Stimulated activated CD4-positive, alpha-beta T cell treated with anti-CD3 and anti-CD28 coated beads, Interleukin-12 subunit alpha, Interleukin-12 subunit beta, amount 100 ng/mL, for 4 hours (primary cell): ENCODE measurements around the gene LY6G6D.

Experiments used
- DNase-seq: peaks from one replicate; pipeline ENCODE4 v3.0.0-alpha.2; 2020

The LY6G6D gene, protein sequence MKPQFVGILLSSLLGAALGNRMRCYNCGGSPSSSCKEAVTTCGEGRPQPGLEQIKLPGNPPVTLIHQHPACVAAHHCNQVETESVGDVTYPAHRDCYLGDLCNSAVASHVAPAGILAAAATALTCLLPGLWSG

DNA sequence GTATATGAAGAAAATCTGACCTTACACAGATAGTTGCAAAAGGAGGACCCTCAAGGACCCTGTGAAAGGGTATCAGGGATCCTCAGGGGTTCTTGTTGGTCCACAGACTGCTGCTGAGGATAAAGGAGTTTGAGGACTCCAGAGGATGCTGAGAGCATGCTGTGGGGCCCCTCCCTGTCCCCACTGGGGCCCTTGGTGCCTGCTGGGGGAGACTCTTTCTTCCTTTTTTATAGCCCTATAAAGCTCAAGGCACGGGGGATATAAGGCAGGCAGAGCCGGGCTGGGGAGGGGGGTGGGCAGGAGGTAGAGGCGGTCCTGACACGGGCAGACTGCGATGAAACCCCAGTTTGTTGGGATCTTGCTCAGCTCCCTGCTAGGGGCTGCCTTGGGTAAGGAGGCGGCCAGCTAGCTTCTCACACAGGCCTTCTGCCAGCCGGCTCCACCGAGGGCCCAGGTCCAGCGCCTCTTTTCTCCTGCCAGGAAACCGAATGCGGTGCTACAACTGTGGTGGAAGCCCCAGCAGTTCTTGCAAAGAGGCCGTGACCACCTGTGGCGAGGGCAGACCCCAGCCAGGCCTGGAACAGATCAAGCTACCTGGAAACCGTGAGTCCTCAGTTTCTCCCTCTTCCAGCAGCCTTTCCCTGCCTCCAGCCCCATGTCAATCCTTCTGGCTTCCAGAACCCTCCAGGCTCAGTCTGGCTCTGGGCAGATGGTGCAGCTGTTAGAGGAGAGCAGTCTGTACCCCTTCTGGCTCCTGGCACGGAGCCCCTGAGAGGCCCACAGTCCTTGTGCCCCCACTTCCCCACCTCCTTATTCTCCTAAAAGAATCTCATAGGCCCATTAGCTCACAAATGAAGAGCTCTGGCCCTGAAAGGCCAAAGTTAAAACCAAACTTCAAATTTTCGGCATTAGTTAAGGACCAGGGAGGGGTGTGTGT, at the start of gene LY6G6D:
LY6G6D (plus strand) TSS at position 327 of the 937 bp plus-strand sequence; CDS start at position 335, 8 bp downstream.
- no peak for DNase-seq

DNA sequence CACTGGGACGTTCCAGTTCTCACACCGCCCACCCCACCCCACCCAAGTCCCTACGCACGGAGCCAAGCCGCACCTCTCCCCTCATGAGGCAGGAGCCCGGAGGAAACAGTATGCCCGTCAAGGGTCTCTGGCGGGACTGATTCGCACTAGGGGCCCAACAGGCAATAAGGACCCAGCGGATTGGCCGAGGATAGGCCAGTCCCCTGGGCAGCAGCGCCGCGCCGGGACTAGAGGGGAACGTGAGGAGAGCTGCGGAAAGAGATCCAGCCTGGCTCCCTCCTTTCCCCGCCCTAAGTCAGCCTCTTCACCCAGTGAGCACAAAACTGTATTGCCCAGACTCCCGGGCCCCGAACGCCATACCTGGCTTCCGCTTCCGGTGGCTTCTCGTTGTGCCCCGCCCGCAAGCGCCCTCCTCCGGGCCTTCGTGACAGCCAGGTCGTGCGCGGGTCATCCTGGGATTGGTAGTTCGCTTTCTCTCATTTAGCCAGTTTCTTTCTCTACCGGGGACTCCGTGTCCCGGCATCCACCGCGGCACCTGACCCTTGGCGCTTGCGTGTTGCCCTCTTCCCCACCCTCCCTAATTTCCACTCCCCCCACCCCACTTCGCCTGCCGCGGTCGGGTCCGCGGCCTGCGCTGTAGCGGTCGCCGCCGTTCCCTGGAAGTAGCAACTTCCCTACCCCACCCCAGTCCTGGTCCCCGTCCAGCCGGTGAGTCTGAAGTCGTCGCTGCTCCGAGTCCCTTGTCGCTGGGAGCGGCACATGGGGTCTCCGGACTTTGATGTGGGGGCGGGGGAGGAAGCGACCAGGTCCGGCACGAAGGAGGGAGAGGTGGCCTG, 49.4 kb upstream of the LY6G6D start, which contains the start of gene CSNK2B:
CSNK2B (plus strand) TSS at position 580 of the 836 bp plus-strand sequence. CDS start 752 bp downstream, outside the sequence.
- peak; percentile 95 for DNase-seq

DNA sequence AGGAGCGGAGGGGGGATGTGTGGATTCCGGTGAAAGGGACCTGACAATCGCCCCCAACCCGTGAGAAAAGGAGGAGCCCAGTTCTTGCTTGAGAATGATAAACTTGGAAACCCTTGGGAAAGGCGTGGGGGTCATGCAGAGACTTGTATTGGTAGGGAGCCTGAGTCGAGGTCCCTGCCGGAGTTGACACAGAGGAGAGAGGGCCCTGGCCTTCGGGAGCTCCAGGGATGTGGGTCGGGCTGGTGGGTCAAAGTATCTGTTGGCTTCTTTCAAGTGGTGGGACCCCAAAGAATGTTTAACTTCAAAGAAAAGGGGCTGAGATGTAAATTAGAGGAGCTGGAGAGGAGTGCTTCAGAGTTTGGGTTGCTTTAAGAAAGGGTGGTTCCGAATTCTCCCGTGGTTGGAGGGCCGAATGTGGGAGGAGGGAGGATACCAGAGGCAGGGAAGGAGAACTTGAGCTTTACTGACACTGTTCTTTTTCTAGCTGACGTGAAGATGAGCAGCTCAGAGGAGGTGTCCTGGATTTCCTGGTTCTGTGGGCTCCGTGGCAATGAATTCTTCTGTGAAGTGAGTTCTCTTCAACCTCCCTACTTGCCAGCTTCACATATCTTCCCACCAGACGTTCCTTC, 48.7 kb upstream of the LY6G6D start:
- DNase-seq: no peak

DNA sequence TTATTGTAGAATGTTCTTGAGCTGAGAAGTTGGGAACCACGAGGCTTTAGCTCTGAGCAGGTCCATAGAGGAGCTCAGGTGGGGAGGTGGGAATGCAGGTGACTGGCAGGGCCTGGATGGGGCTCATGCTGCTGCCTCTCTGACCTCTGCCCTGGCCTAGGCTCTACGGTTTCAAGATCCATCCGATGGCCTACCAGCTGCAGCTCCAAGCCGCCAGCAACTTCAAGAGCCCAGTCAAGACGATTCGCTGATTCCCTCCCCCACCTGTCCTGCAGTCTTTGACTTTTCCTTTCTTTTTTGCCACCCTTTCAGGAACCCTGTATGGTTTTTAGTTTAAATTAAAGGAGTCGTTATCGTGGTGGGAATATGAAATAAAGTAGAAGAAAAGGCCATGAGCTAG, 45.5 kb upstream of the LY6G6D start, which contains the start of gene LY6G5B:
LY6G5B (plus strand) TSS at position 301 of the 400 bp plus-strand sequence. CDS start 975 bp downstream, outside the sequence.
- DNase-seq: no peak

DNA sequence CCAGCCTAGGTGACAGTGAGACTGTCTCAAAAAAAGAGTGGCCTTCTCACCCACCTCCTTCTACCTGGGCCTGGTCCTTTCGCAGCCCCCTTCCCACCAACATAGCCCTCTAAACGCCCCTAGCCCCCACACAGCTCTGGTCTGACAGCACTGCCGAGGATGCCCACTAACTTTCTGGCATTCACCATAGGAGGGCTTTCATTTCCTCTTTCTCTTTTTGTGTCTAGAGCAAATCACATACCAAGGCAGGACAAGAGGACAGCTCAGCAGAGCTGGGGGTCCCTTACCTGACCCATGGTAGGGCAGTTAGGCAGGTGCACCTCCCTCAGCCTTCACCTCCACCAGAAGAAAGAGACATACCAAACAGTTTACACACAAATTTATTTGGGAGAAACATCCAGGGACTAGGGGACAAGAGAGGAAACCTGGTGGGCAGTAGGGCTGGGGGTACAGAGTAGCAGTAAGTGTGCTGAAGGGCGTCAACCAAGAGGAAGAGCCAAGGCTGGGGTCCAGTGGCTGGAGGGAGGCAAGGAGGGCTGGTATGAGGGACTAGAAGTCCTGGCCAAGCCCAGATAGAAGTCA, 38.7 kb upstream of the LY6G6D start:
- no peak for DNase-seq

DNA sequence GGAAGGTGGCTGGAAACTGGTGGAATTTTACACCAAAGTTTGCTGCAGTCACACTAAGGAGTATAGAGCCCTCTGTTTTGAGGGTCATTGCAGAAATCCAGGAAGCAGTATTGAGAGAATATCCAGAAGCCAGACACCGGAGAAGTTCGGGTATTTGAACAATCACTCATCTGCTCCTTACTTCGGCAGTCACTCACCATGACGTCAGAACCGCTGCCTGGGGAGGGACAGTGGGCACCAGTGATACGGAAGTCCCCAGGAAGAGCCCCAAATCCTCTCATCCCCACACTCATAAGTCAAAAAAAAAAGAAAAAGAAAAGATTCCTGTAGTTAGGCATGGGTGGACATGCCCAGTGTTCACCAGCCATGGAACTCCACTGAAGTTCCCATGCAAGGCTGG, 38.2 kb upstream of the LY6G6D start:
- no peak for DNase-seq

DNA sequence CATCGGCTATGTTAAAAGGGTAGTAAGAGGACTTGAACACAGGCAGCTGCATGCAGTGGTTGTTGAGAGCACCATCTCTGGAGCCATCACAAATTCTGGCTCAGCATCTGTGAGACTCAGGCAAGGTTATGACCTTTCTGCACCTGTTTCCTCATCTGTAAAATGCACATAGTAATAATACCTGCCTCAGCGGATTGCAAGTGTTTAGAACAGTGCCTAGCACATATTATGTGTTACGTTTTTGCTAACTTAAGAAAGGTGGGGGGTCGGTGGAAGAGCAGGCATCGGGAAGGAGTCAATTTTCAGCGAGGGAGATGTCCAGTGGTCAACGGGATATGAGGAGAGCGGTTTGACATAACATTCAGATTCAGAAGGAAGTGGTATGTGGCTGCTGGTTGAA, 37.2 kb upstream of the LY6G6D start:
- DNase-seq: no peak

DNA sequence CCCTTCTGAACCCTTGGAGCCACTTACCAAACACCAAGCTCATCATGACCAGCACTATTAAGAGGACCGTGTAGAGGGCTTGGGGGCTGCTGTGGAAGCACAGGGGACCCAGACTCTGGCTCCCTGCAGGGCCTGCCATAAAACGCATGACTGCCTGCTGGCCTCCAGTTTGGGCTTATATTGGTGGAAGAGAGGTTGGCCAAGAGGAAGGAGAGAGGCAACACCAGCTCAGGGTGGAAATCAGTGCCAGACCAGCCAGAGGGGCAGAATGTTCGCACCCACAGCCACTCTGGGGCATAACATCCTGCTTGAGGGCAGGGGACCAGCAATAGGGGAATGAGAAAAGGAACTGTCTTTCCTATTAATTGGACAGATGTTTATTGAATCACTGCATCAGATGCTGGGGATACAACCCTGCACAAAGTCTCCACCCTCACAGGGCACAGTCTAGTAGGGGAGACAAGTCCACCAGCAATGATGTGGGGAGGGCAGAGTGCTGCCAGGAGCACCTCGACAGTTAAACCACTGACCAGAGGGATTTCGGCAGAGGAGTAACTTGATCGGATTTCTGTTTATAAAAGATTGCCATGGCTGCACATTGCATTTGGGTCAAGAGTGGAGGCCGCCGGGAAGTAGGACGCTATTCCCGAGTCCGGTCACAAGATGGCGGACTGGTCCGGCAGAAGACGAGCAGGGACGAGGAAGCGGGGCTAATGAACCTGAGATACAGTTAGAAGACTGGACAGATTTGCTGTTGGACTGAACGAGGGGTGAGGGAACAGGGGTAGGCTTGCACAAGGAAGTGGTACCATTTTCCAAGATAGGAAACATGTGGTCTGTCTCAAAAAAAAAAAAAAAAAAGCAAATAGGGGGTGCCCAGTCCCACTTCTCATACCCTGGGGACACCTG, 34.7 kb upstream of the LY6G6D start, which contains the start of gene LY6G5C:
LY6G5C (minus strand) TSS at position 842 of the 909 bp plus-strand sequence; CDS start at position 148, 694 bp downstream.
- peak; percentile 60 for DNase-seq

DNA sequence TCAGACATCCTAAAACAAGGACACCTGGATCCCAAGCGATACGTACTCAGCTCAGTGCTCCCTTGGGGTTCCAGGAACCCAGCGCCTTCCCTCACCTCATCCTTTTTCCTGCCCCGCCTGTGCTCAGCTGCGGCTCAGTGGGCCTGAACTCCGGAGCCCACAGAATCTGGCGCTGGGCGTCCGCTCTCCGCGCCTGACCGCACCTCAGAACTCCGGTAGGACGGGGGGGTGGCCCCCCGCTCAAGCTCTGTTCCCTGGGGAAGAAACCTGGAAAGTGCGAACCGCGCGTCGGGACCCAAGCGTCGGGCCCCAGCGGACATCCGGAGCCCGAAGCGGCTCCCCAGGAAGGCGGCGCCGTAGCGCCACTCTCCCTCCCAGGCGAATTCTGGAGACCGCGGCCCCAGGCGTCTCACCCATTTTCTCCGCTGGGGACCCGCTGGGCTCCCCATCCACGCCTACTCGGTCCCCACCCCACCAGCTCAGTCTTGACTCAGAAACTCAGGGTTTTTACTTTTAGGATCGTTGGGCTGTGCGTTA, 33.9 kb upstream of the LY6G6D start:
- DNase-seq: peak; percentile 41

DNA sequence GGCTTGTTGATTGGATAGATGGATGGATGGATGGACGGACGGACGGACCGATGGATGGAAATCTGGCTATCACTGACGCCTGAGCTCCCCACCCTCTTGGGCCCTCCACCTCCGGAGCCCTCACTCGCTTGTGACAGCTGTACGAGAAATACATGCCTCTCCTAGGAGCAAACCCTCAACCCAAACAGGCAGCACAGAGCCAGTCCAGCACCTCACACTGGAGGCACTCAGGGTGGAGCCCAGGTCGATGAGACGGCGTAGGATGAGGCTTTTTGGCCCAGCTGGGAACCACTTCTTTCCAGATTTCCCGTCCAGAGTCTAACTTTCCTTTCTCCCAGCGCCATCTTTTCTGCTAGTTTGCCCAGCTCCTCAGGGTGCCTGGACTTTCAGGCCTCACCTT, 31.6 kb upstream of the LY6G6D start:
- DNase-seq: no peak

DNA sequence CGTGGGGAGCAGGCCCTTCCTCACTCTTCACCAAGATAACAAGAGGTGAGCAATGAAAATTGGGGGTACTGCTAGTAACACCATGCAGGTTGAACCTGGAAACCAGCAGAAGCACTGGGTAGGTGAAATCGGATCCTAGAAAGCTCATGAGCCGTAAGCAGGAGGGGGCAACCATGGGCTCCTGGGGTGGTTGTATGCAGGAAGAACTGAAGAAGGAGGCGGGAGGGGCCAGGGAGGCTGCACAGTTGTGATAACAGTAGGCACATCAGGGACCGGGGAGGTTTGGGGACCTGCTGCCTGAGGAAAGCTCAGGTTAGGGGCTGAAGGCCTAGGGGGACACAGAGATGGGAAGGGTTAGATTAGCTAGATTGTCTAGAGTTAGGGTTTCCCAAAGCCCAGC, 28.7 kb upstream of the LY6G6D start:
- no peak for DNase-seq

DNA sequence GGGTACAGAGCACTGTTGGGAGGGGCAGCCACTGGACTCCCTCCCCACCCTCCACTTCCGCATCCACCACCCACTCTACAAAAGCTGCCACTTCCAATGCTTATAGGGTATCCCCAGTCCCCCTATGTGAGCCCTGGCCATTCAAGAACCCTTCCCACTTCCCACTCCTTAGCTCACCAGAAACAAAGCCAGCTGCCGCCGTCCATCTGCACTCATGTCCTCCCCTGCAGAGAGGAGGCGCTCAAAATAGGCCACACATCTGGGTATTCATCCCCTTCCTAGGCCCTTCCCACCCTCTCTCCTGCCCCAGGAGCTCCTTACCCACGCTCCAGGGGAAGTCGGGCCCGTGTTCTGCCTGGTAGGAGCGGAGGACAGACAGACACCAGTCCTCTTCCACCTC, 27.8 kb upstream of the LY6G6D start:
- no peak for DNase-seq

DNA sequence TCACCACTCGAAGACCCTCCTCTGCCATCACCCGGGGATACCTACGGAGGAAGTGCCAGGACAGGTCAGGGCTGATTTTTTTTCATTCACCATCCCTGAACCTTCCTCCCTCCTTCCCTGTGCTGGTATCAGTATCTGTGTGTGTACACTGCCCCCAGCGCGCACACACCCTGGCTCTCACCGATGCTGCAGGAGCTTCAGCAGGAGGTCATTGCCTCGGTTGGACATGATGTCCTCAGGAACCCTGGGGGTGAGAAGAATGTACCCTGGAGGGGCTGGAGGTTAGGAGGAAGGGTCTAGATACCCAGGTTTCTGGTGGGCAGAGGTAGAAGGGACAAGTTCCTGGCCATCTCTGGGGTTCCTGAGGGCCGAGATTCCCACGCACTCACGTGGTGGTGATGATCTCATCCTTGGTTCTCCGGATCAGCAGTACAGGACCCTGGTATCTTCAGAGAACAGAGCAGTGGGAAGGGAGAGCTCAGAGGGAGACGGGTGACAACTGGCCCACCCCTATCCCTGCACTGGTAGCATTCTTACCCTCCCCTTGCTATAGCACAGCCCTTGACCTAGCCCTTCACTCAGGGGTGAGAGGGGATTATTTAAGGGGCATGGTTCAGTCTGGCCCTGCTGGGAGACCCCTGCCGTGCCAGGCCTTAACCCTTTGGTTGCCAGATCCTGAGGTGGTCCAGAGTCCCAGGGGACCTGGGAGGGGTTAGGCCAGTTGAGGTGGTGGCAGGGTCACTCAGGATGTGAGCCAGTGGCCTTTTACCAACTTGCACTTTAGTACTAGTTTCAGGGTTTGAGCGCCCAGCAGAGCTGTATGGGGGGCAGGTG, 27.1 kb upstream of the LY6G6D start:
- no peak for DNase-seq

DNA sequence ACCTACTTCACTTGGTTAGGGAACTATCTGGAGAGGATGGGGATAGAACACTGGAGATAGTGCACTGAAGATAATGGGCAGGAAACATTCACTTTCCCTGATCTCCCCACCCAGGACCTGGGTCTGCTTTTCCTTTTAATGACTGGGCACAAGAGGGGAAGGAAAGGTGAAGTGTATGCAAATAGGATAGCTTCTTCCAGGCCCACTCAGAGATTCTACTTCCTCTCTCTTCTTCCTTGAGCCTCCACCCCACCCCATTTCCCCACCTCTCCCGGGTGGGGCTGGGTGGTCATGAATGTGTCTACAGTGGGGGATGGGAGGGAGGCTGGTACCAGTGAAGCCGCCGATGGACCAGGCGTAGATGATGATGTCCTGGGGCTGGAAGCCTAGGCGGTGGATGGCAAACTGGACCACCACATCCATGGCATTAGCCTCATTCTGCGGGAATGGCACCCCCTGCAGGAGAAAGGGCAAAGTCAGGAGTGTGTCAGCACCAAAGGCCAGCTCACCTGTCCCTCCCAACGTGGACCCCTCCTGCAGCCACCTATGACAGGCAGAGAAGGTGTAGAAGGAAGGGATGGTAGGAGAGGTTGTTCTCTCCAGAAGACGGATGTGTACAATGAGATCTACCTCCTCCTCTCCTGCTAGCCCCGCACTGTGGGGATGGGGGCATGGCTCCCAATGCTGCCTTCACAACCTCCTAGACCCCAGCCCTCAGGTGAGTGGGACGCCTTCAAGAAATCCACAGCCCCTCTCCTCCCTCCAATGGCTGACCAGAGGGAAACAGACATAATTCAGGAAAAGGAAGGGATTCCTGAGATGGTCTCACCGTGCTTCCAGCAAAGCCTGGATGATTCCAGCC, 25.7 kb upstream of the LY6G6D start:
- no peak for DNase-seq

DNA sequence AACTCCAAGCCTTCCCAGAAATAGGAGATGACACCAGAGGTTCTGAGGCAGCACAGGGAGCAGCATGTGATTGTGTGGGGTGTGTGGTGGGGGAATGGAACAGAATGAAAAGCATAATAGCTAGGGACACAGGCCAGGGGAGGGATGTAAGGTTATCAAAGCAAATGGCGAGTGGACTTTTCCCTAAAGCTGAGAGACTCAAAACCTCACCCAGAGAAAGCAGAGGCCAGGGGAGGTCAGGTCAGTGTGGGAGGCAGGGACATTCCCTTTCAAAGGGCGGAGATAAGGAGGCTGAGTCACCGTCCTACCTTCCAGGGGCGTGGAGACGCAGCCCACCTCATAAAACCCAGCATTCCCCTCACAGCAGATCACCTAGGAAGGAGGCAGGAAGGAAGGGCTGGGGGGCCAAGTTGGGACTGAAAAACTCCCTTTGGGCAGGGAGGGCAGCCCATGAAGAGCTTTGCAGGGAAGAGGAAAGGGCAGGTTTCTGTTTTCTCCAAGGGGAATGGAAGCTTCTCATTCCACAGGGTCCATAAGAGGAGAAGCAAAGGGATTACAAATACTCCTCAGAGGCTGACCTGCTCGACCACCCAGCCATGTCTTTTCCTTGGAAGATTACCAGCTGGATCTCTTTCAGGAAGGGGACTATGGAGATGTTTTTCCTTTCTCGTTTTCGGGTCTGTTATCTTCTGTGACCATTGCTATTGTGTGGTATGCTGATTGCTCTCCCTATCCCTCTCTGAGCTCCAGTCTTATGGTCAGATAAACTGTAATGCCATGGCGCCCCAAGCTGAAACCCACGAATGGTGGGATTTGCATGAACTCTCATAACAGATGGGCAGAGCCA, 24.7 kb upstream of the LY6G6D start:
- no peak for DNase-seq

DNA sequence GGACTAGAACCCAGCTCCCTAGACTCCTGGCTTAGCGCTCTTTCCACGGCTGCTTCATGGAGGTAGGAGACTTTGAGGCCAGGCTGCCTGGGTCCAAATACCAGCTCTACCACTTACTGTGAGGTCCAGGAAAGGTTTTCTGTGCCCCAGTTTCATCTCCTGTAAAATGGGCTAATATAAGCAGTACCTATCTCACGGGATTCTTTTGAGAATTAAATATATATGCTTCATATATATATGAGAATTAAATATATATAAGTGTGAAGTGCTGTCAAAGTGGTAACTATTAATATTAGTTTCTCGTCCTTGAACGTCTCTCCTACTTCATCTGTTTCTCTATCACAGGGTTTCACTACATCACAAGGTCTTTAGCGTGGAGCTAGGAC, 24.1 kb upstream of the LY6G6D start:
- DNase-seq: no peak

DNA sequence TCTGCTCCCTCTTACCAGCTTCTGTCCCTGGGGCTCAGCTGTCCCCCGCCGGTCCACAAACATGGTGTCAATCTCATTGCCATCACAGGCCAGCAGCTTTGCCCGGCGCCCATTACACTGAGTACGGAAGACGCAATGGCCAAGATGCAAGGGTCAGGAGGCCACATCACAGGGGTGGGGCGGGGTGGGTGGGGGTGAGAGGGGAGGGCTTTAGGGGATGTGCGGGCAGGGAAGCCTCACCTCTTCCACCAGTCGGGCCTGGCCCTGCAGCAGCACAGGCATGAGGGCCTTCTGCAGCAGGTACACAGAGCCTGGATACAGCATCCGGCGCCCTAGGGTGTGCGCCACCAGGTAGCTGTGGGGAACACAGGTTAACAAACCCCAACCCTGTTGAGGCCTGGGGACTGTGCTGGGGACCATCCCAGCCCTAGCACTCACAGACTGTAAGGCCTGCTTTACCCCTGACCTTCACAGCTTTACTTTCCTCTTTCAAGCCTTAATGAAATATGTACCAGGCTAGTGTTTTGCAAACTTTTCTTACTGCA, 23.5 kb upstream of the LY6G6D start:
- DNase-seq: no peak

DNA sequence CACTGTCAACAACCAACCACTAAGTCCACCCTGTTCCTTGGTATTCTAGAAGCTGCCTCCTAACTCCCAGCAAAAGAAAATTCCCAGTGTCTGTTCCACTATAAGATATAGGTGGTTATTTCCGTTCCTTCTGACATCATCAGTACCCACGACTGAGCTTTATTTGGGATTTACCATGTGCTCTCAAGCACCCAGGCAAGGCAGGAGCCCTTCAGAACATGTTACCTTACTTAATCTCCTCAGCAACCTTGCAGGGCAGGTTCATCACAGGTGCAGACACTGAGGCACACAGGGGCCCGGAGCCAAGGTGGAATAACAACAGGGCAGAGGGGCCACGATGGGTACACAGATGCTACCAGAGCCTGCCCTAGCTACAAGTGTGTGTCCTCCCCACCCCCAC, 22.8 kb upstream of the LY6G6D start:
- DNase-seq: no peak
